RWPE2 (cell line): ENCODE data around the gene DCHS1.
A peak's percentile ranks its signal among the peaks of the same experiment; 100 is the strongest.
"Not testable (repeated sequence)": the region's sequence is repeated elsewhere in the genome, so short reads cannot be mapped to it uniquely, and the experiment has no call there.

Source experiments
- ATAC-seq: fragments of 200-7000 bp; cut with Tn5 transposase; 3 replicates; pipeline ENCODE4 v1.9.1; 2021; ENCODE audit warnings: low read depth
- DNase-seq: peaks from one replicate; pipeline ENCODE4 v3.0.0-alpha.2; 2020; ENCODE audit warnings: low spot score
- H3K27ac ChIP-seq: fragments of 450-650 bp; 2 replicates; pipeline ENCODE4 v1.5.1; 2017; ENCODE audit warnings: mild to moderate bottlenecking; ENCODE audit not compliant: poor library complexity, severe bottlenecking
- H3K27me3 ChIP-seq: fragments of 250-450 bp; sonication (Bioruptor Pico); 2 replicates; pipeline ENCODE4 v1.5.1; 2021; ENCODE audit warnings: mild to moderate bottlenecking, moderate library complexity; ENCODE audit not compliant: insufficient read depth, poor library complexity, severe bottlenecking
- H3K36me3 ChIP-seq: fragments of 250-450 bp; sonication (Bioruptor Pico); 2 replicates; pipeline ENCODE4 v1.5.1; 2020; ENCODE audit warnings: low read depth, mild to moderate bottlenecking, moderate library complexity
- H3K4me1 ChIP-seq: fragments of 250-450 bp; sonication (Bioruptor Pico); 2 replicates; pipeline ENCODE4 v1.5.1; 2021; ENCODE audit warnings: mild to moderate bottlenecking, moderate library complexity; ENCODE audit not compliant: insufficient read depth, poor library complexity, severe bottlenecking
- H3K4me3 ChIP-seq: fragments of 250-450 bp; sonication (Bioruptor Pico); 2 replicates; pipeline ENCODE4 v1.5.1; 2021; ENCODE audit warnings: mild to moderate bottlenecking, moderate library complexity; ENCODE audit not compliant: severe bottlenecking
- H3K9me3 ChIP-seq: fragments of 250-450 bp; sonication (Bioruptor Pico); 2 replicates; pipeline ENCODE4 v1.5.1; 2021; ENCODE audit warnings: mild to moderate bottlenecking, moderate library complexity; ENCODE audit not compliant: severe bottlenecking
- CTCF ChIP-seq: fragments of 450-650 bp; IDR thresholded peaks from one replicate; pipeline ENCODE4 v1.5.1; 2017; ENCODE audit warnings: mild to moderate bottlenecking, moderate library complexity; ENCODE audit not compliant: poor library complexity, severe bottlenecking

DCHS1 gene

GRCh38 chr11:6655790-6656583 lies at the start of gene DCHS1:
DCHS1 (minus strand) TSS chr11:6655809; CDS start chr11:6641613, 14,196 bp downstream.
- Histone ChIP-seq H3K9me3 (no peaks in the 10 kb centered on the region), H3K27ac (no peak within 1 kb of the TSS), H3K4me3 (peak within 1 kb of the TSS; percentile 17), H3K27me3 (peaks cover 45% of the 10 kb centered on the region), H3K4me1 (no peaks in the 10 kb centered on the region), H3K36me3 (no peaks in the 10 kb centered on the region)
- ATAC-seq (0 out of 3 replicates have a peak, but pooled peaks have one; percentile 35), DNase-seq (no peak)
- TF ChIP-seq CTCF: no peak

GRCh38 chr11:6703247-6704063 lies 47.8 kb upstream of the DCHS1 start:
- Histone ChIP-seq H3K4me1 (no peaks in the 10 kb centered on the region), H3K27me3 (no peaks in the 10 kb centered on the region), H3K4me3 (no peak overlapping the region), H3K9me3 (no peaks in the 10 kb centered on the region), H3K36me3 (no peaks in the 10 kb centered on the region), H3K27ac (no peak overlapping the region)
- DNase-seq: no peak
- peak; percentile 85 for TF ChIP-seq CTCF
- ATAC-seq: peak; percentile 96

GRCh38 chr11:6701955-6702354 lies 46.3 kb upstream of the DCHS1 start:
- H3K27ac ChIP-seq, H3K4me1 ChIP-seq, ATAC-seq, H3K27me3 ChIP-seq, H3K4me3 ChIP-seq, H3K9me3 ChIP-seq, H3K36me3 ChIP-seq, DNase-seq: not testable (repeated sequence)

- Histone ChIP-seq H3K9me3 (no peaks in the 10 kb centered on the region), H3K27me3 (no peaks in the 10 kb centered on the region), H3K27ac (peak overlapping the region; percentile 59), H3K4me3 (no peak overlapping the region), H3K4me1 (peaks cover 27% of the 10 kb centered on the region), H3K36me3 (no peaks in the 10 kb centered on the region)
- no peak for TF ChIP-seq CTCF
- ATAC-seq (no peak), DNase-seq (no peak)
Measured at GRCh38 chr11:6695377-6695776, 39.8 kb upstream of the DCHS1 start.

- no peaks in the 10 kb centered on the region for H3K36me3 ChIP-seq
- H3K4me3 ChIP-seq: no peak overlapping the region
- no peak for DNase-seq
- H3K27me3 ChIP-seq: no peaks in the 10 kb centered on the region
- H3K4me1 ChIP-seq: peaks cover 27% of the 10 kb centered on the region
- ATAC-seq: no peak
- TF ChIP-seq CTCF: no peak
- H3K27ac ChIP-seq: peak overlapping the region; percentile 59
- no peaks in the 10 kb centered on the region for H3K9me3 ChIP-seq
Measured at GRCh38 chr11:6694229-6694535, 38.6 kb upstream of the DCHS1 start.
